ENCODE measurements around the gene FKBP7. TPM values are rescaled to one million over a fixed set of nuclear protein-coding genes. Genes with fewer than 3 reads are reported as not detected.

The FKBP7 gene
- total RNA-seq, 4 donors from 2014 or later = 7.3 to 21.9 (median 12.6) TPM

- no peak for ATAC-seq
- TF ChIP-seq EP300 (IDR thresholded peaks at IDR 0.05) (no peak), POLR2A (IDR thresholded peaks at IDR 0.05) (no peak), POLR2AphosphoS5 (IDR thresholded peaks at IDR 0.05) (no peak), CTCF (IDR thresholded peaks at IDR 0.05) (no peak)
- Histone ChIP-seq H3K4me1 (no peaks in the 10 kb centered on the region), H3K9me3 (no peaks in the 10 kb centered on the region), H3K27ac (no peak overlapping the region), H3K36me3 (peaks cover 0 to 74% of the 10 kb centered on the region in 2 donors), H3K4me3 (no peak overlapping the region), H3K27me3 (no peaks in the 10 kb centered on the region)
- WGBS, 2 donors (ENCODE audit: low coverage in 1 of 2) = 83 to 95% methylated on average over 2 to 4 of the region's 4 CpGs
Observed at GRCh38 chr2:178513876-178514275, 35.5 kb upstream of the FKBP7 start.

GRCh38 chr2:178512484-178512883, 34.1 kb upstream of the FKBP7 start:
- no peak for ATAC-seq
- Histone ChIP-seq H3K36me3 (peaks cover 0 to 61% of the 10 kb centered on the region in 2 donors), H3K27ac (no peak overlapping the region), H3K4me3 (no peak overlapping the region), H3K27me3 (no peaks in the 10 kb centered on the region), H3K9me3 (no peaks in the 10 kb centered on the region), H3K4me1 (no peaks in the 10 kb centered on the region)
- no peak for TF ChIP-seq POLR2A (IDR thresholded peaks at IDR 0.05)
- no peak for TF ChIP-seq CTCF (IDR thresholded peaks at IDR 0.05)
- WGBS, 2 donors (ENCODE audit: low coverage in 1 of 2) = 94 to 100% methylated on average over 2 of the region's 2 CpGs

- ATAC-seq = no peak
- peaks cover 0 to 70% of the 10 kb centered on the region in 2 donors for H3K36me3 ChIP-seq
- 85 to 98% methylated on average over 4 to 6 of the region's 6 CpGs for WGBS, 2 donors (ENCODE audit: low coverage in 1 of 2)
- H3K27me3 ChIP-seq = no peaks in the 10 kb centered on the region
- no peak overlapping the region for H3K4me3 ChIP-seq
- no peaks in the 10 kb centered on the region for H3K4me1 ChIP-seq
- TF ChIP-seq EP300 (IDR thresholded peaks at IDR 0.05) = no peak
- TF ChIP-seq CTCF (IDR thresholded peaks at IDR 0.05) = no peak
- TF ChIP-seq POLR2AphosphoS5 (IDR thresholded peaks at IDR 0.05) = no peak
- no peak for TF ChIP-seq POLR2A (IDR thresholded peaks at IDR 0.05)
- no peaks in the 10 kb centered on the region for H3K9me3 ChIP-seq
- no peak overlapping the region for H3K27ac ChIP-seq
Observed at GRCh38 chr2:178510384-178510783, 32.0 kb upstream of the FKBP7 start.

GRCh38 chr2:178508646-178509045, 30.2 kb upstream of the FKBP7 start:
- no peak for TF ChIP-seq EP300 (IDR thresholded peaks at IDR 0.05)
- no peak for TF ChIP-seq CTCF (IDR thresholded peaks at IDR 0.05)
- no peak for TF ChIP-seq POLR2AphosphoS5 (IDR thresholded peaks at IDR 0.05)
- TF ChIP-seq POLR2A (IDR thresholded peaks at IDR 0.05) = no peak
- WGBS, 2 donors (ENCODE audit: low coverage in 1 of 2) = 90% methylated on average over 2 of the region's 2 CpGs; no CpG with 5 or more reads in 1 of the 2 donors
- H3K36me3 ChIP-seq = peaks cover 0 to 79% of the 10 kb centered on the region in 2 donors

GRCh38 chr2:178506949-178507348, 28.5 kb upstream of the FKBP7 start:
- Histone ChIP-seq H3K27me3 (no peaks in the 10 kb centered on the region), H3K36me3 (peaks cover 8 to 81% of the 10 kb centered on the region in 2 donors), H3K4me1 (no peaks in the 10 kb centered on the region), H3K27ac (no peak overlapping the region), H3K4me3 (no peak overlapping the region), H3K9me3 (no peaks in the 10 kb centered on the region)
- 91 to 100% methylated on average over 1 of the region's 1 CpG for WGBS, 2 donors (ENCODE audit: low coverage in 1 of 2)
- no peak for TF ChIP-seq EP300 (IDR thresholded peaks at IDR 0.05)
- no peak for TF ChIP-seq POLR2AphosphoS5 (IDR thresholded peaks at IDR 0.05)
- no peak for TF ChIP-seq POLR2A (IDR thresholded peaks at IDR 0.05)
- no peak for TF ChIP-seq CTCF (IDR thresholded peaks at IDR 0.05)
- no peak for ATAC-seq

More at GRCh38 chr2:178508646-178509045, 30.2 kb upstream of the FKBP7 start:
- Histone ChIP-seq H3K27me3 (no peaks in the 10 kb centered on the region), H3K4me1 (no peaks in the 10 kb centered on the region), H3K27ac (no peak overlapping the region), H3K4me3 (no peak overlapping the region), H3K9me3 (no peaks in the 10 kb centered on the region)
- ATAC-seq = no peak
